Measurements from ENCODE around the gene CASP10.

CASP10 gene

GRCh38 chr2:201261906-201262305, 79.0 kb downstream of the CASP10 start:
- DNase-seq, result peak; percentile 50 to 54

DNA sequence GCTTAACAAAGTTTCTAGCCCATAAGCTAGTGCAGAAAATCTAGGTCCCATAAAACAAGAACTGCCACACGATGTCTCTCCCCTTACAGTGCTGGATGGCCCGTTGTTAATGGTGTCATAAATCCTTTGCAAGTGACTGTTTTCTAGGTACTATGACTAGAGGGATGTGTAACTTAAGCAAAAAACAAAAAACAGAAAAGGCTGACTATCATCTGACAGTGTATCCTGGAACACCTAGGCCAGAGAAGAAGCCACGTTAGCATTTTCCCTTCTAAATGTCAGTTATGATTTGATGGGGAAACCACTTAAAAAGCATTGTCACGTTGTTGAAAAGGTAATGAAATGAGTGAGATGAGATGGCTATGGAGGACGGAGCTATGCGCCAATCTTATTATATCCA, 79.8 kb downstream of the CASP10 start:
- peak in 1 of 2 experiments; percentile 19 for DNase-seq

GRCh38 chr2:201263779-201264178, 80.8 kb downstream of the CASP10 start:
- peak in 1 of 2 experiments; percentile 35 for DNase-seq

DNA sequence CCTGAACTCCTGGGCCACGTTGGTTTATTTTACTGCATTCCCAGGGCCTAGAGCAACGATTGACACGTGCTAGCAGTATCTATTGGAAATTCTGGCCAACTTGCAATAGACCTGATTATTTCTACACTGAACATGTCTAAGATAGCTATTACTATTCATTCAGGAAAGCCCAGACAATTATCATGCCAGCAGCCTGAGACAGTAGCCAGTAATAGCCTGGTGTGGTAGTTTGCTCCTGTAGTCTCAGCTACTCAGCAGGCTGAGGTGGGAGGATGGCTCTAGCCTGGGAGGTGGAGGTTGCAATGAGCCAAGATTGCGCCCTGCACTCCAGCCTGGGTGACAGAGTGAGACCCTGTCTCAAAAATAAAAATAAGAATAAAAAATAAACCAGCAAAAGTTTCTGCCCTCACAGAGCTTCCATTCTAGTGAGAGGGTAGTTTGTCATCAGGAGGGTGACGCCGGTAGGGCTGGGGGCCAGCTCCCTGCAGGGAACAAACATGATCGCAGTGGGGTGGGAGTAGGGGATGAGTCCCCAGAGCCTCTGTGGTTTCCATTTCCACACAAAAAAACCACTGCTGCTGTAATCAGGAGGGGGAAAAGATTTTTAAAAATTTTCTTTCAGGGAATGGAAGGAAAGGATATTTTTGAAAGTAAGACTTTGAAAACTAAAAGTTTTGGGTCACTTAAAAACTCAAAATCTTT, 81.7 kb downstream of the CASP10 start:
- DNase-seq, result no peak

DNA sequence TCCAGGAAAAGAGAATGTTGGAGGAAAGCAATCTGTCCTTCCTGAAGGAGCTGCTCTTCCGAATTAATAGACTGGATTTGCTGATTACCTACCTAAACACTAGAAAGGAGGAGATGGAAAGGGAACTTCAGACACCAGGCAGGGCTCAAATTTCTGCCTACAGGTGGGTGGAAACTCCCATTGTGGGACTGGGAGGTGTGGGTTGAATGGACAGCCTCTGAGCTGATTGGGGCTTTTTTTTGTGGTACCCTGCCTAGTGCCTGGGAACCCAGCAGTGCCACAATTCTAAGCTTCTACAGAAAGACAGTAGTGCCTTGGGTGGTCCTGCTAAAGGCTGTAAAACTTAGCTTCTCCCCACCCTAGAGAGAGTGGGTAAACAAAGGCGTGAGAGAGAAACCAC, 83.7 kb downstream of the CASP10 start:
- no peak for DNase-seq

DNA sequence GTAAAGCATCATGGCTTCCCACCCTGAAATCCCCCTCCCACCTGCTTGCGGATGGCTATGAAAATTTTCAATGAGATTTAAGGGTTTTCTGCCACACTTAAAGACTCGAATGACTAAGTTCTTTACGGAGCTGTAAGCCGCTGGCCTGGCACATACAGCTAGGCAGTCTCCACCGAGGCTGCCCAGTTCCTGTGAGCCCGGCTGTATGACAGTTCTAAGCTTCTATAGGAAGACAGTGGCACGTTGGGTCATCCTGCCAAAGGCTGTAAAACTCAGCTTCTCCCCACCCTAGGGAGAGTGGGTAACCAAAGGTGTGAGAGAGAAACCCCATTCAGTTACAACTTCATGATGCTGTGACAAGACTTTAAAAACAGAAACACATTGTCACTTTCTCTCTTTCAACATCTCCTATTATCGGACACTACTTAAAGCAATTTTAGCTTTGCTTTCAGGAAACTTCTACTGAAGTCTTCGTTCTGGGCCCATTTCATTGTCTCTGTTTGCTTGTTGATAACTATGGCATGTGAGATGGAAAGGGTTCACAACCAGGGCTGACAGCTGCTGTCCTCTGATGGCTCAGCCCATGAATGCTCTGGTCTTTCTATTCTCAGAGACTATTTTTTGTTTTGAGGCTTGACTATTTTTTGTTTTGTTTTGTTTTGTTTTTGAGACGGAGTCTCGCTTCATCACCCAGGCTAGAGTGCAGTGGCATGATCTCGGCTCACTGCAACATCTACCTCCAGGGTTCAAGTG, 84.5 kb downstream of the CASP10 start:
- no peak for DNase-seq

DNA sequence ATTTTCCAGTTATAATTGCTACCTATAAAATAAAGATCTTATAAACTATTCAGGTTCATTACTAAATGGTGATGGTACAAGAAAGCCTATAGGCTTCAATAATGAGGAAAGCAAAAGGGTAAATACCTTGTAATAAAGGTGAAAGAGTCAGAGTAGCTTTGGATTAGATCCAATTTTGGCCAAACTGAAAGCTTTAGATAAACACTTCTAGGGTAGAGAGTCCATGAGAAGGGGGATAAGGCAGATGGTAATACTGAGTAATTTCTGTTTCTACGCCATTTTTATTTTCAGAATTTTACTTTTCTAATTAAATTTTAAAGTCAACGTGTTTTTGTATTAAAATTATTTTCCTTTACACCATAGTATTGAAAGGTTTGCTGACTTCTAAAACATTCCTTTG, 86.8 kb downstream of the CASP10 start:
- no peak for DNase-seq

- DNase-seq, result no peak
These were observed 87.5 kb downstream of the CASP10 start for GRCh38 chr2:201270293-201271001.

DNA sequence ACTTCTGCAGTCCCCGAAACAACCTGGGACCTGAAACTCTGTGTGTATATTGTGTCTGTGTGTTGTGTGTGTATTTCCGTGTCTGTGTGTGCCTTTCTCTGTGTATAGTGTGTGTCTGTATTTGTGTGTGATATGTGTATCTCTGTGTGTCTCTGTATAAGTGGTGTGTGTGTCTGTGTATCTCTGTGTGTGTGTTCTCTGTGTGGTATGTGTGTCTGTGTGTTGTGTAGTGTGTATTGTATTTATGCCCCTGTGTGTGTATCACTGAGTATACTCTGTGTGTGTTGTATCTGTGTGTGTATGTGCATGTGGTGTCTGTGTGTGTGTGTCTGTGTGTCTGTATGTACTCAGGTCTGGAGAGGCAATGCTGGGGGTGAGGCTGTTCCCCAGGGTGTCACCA, 89.0 kb downstream of the CASP10 start:
- no peak for DNase-seq

GRCh38 chr2:201273330-201273983, 90.5 kb downstream of the CASP10 start:
- DNase-seq, result no peak

- no peak for DNase-seq
These were observed 92.1 kb downstream of the CASP10 start for GRCh38 chr2:201275069-201275468.

- DNase-seq, result no peak
These were observed 93.0 kb downstream of the CASP10 start for GRCh38 chr2:201275990-201276389.

DNA sequence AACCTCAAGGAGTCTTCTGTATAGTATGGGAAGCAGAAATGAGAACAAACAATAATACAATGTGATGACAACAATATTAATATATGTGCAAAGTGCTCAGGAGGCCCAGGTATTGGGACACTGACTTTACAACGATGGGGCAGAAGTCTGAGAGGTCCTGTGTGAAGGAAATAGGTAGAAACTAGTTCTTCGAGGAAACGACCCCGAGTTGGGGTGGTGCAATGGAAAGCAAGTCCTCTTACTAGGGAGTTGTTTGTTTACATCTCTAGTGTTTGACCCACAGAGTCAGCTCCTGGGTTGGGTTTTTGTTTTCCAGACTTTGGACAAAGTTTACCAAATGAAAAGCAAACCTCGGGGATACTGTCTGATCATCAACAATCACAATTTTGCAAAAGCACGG, 93.6 kb downstream of the CASP10 start:
- DNase-seq, result no peak

Data from Kasumi-1 (cell line).